Coronary artery (tissue), 2 donors: Measurements from ENCODE around the gene SMARCC1.

Experiments used
- DNase-seq: peaks from one replicate; pipeline ENCODE4 v3.0.0-alpha.2; 2017; ENCODE audit warnings: low spot score
- H3K27ac ChIP-seq, 2 donors: fragments of 200-600 bp; sonication (generic); one replicate each; pipeline ENCODE4 v1.5.1; 2016 to 2019
- H3K4me3 ChIP-seq: fragments of 200-600 bp; sonication (generic); 2 replicates; pipeline ENCODE4 v1.5.1; 2016; ENCODE audit warnings: mild to moderate bottlenecking, moderate library complexity
- CTCF ChIP-seq: fragments of 200-600 bp; sonication (generic); IDR thresholded peaks from one replicate; pipeline ENCODE4 v1.5.1; 2019; ENCODE audit warnings: antibody characterized with exemption

The SMARCC1 gene

GRCh38 chr3:47716656-47717055 is 65.0 kb downstream of the SMARCC1 start:
- no peak for DNase-seq
- TF ChIP-seq CTCF = no peak
- no peak overlapping the region for H3K4me3 ChIP-seq
- H3K27ac ChIP-seq = no peak overlapping the region

GRCh38 chr3:47715928-47716327 is 65.8 kb downstream of the SMARCC1 start:
- TF ChIP-seq CTCF = no peak
- Histone ChIP-seq H3K27ac (no peak overlapping the region), H3K4me3 (no peak overlapping the region)
- no peak for DNase-seq

GRCh38 chr3:47714606-47715005 is 67.1 kb downstream of the SMARCC1 start:
- H3K27ac ChIP-seq = no peak overlapping the region
- TF ChIP-seq CTCF = no peak
- H3K4me3 ChIP-seq = no peak overlapping the region
- DNase-seq = no peak

- TF ChIP-seq CTCF = no peak
- DNase-seq = no peak
- Histone ChIP-seq H3K4me3 (no peak overlapping the region), H3K27ac (no peak overlapping the region)
Measured at GRCh38 chr3:47713655-47714054, 68.0 kb downstream of the SMARCC1 start.

- H3K27ac ChIP-seq = no peak overlapping the region
- no peak for DNase-seq
- H3K4me3 ChIP-seq = no peak overlapping the region
- TF ChIP-seq CTCF = no peak
Measured at GRCh38 chr3:47712398-47712797, 69.3 kb downstream of the SMARCC1 start.

GRCh38 chr3:47711596-47711995 is 70.1 kb downstream of the SMARCC1 start:
- Histone ChIP-seq H3K4me3 (no peak overlapping the region), H3K27ac (no peak overlapping the region)
- no peak for DNase-seq
- no peak for TF ChIP-seq CTCF

GRCh38 chr3:47705391-47705790 is 76.3 kb downstream of the SMARCC1 start:
- TF ChIP-seq CTCF = no peak
- Histone ChIP-seq H3K4me3 (no peak overlapping the region), H3K27ac (no peak overlapping the region)
- DNase-seq = no peak
